IMR-90 (cell line): ENCODE measurements around the gene NUBPL. TPM values are rescaled to one million over a fixed set of nuclear protein-coding genes. Genes with fewer than 3 reads are reported as not detected.

Experiments
- ATAC-seq: fragments of 200-7000 bp; cut with Tn5 transposase; 2 replicates; pipeline ENCODE4 v1.9.1; 2020; ENCODE audit warnings: low read depth, mild to moderate bottlenecking, moderate library complexity
- BruUV-seq: library from RNA; stranded (reverse); fragments of 400-500 nt; replicated peaks from 2 replicates; lab custom pipeline; 2021; lab: Mats Ljungman, UMichigan
- CTCF ChIA-PET: fragments of 300-600 bp; formaldehyde crosslinking; extraction: SDS; loops from one replicate; lab custom pipeline; 2021; ENCODE audit warnings: antibody characterized with exemption; lab: Yijun Ruan, JAX
- POLR2A ChIA-PET: fragments of 300-600 bp; sonication (Branson Sonifier 250); formaldehyde crosslinking; loops from one replicate; lab custom pipeline; 2022; ENCODE audit warnings: antibody characterized with exemption; ENCODE audit not compliant: unreplicated experiment; lab: Charles Lee
- DNase-seq: peaks from one replicate; pipeline ENCODE4 v3.0.0; 2013
- H2AFZ ChIP-seq: replicated peaks from 2 replicates; pipeline ENCODE3; 2013; ENCODE audit warnings: low read length, mild to moderate bottlenecking; ENCODE audit not compliant: poor library complexity
- H2AK5ac ChIP-seq: 2 replicates; pipeline ENCODE4 v1.6.1; 2013; ENCODE audit warnings: low read depth, low read length, inconsistent platforms
- H2AK9ac ChIP-seq: replicated peaks from 2 replicates; pipeline ENCODE3; 2013; ENCODE audit warnings: mild to moderate bottlenecking, low read depth, low read length, moderate library complexity; ENCODE audit not compliant: poor library complexity
- H2BK120ac ChIP-seq: 2 replicates; pipeline ENCODE4 v1.6.1; 2013; ENCODE audit warnings: low read depth, low read length, inconsistent platforms
- H2BK15ac ChIP-seq: 3 replicates; pipeline ENCODE4 v1.6.1; 2013; ENCODE audit warnings: low read depth, low read length, inconsistent platforms
- H2BK20ac ChIP-seq: 2 replicates; pipeline ENCODE4 v1.6.1; 2013; ENCODE audit warnings: low read depth, mild to moderate bottlenecking, inconsistent platforms, low read length, moderate library complexity
- H2BK5ac ChIP-seq: 2 replicates; pipeline ENCODE4 v1.6.1; 2013; ENCODE audit warnings: mild to moderate bottlenecking, low read depth, low read length, inconsistent platforms; ENCODE audit not compliant: poor library complexity, severe bottlenecking
- H3K14ac ChIP-seq: replicated peaks from 2 replicates; pipeline ENCODE4 v1.6.1; 2013; ENCODE audit warnings: low read depth, low read length, inconsistent platforms
- H3K18ac ChIP-seq: 2 replicates; pipeline ENCODE4 v1.6.1; 2013; ENCODE audit warnings: low read depth, low read length, control low read depth
- H3K23ac ChIP-seq: 2 replicates; pipeline ENCODE4 v1.6.1; 2013; ENCODE audit warnings: low read depth, low read length, inconsistent platforms
- H3K27ac ChIP-seq: 2 replicates; pipeline ENCODE4 v1.5.1; 2013; ENCODE audit warnings: mild to moderate bottlenecking, control low read depth, low read length; ENCODE audit not compliant: insufficient read depth
- H3K27me3 ChIP-seq: 2 replicates; pipeline ENCODE4 v1.6.1; 2013; ENCODE audit warnings: low read length; ENCODE audit not compliant: control insufficient read depth, insufficient read depth
- H3K36me3 ChIP-seq: 2 replicates; pipeline ENCODE4 v1.6.1; 2013; ENCODE audit warnings: low read length, mixed read lengths; ENCODE audit not compliant: control insufficient read depth, insufficient read depth
- H3K4ac ChIP-seq: 2 replicates; pipeline ENCODE4 v1.6.1; 2013; ENCODE audit warnings: low read depth, low read length, inconsistent platforms
- H3K4me1 ChIP-seq: 2 replicates; pipeline ENCODE4 v1.6.1; 2013; ENCODE audit warnings: low read length, mixed read lengths; ENCODE audit not compliant: control insufficient read depth, insufficient read depth
- H3K4me2 ChIP-seq: 2 replicates; pipeline ENCODE4 v1.6.1; 2013; ENCODE audit warnings: low read depth, mild to moderate bottlenecking, control low read depth, low read length, moderate library complexity
- H3K4me3 ChIP-seq: 2 replicates; pipeline ENCODE4 v1.5.1; 2013; ENCODE audit warnings: low read depth, mild to moderate bottlenecking, control low read depth, low read length, moderate library complexity; ENCODE audit not compliant: insufficient read depth
- H3K56ac ChIP-seq: 2 replicates; pipeline ENCODE4 v1.6.1; 2013; ENCODE audit warnings: low read length, inconsistent platforms; ENCODE audit not compliant: insufficient read depth; ENCODE audit errors: extremely low read depth
- H3K79me1 ChIP-seq, 2 experiments: 2 replicates each; pipeline ENCODE4 v1.6.1; 2013; ENCODE audit warnings: low read length in 2 of 2, inconsistent platforms in 1 of 2, low read depth in 1 of 2
- H3K9ac ChIP-seq: 2 replicates; pipeline ENCODE4 v1.6.1; 2013; ENCODE audit warnings: low read depth, low read length, control low read depth
- H3K9me1 ChIP-seq: 2 replicates; pipeline ENCODE4 v1.6.1; 2013; ENCODE audit warnings: low read length, inconsistent platforms; ENCODE audit not compliant: insufficient read depth
- H3K9me3 ChIP-seq: 2 replicates; pipeline ENCODE4 v1.6.1; 2013; ENCODE audit warnings: low read length; ENCODE audit not compliant: control insufficient read depth, insufficient read depth
- H4K20me1 ChIP-seq: 2 replicates; pipeline ENCODE4 v1.6.1; 2013; ENCODE audit warnings: low read length, inconsistent platforms; ENCODE audit not compliant: insufficient read depth
- H4K5ac ChIP-seq: 2 replicates; pipeline ENCODE4 v1.6.1; 2013; ENCODE audit warnings: mild to moderate bottlenecking, low read depth, low read length, control low read depth
- H4K8ac ChIP-seq, 2 experiments: 2 replicates each; pipeline ENCODE4 v1.6.1; 2013; ENCODE audit warnings: low read depth in 2 of 2, low read length in 2 of 2, control low read depth in 1 of 2, inconsistent platforms in 1 of 2
- H4K91ac ChIP-seq: 2 replicates; pipeline ENCODE4 v1.6.1; 2013; ENCODE audit warnings: low read depth, low read length, inconsistent platforms; ENCODE audit not compliant: insufficient read depth
- BHLHE40 ChIP-seq: fragments of 150-350 bp; IDR thresholded peaks from 2 replicates; pipeline ENCODE4 v1.6.1; 2016; ENCODE audit warnings: mild to moderate bottlenecking, low read depth, low read length
- CEBPB ChIP-seq: IDR thresholded peaks from 2 replicates; pipeline ENCODE4 v1.6.1; 2012; ENCODE audit warnings: low read depth, low read length, improper control_type of control experiment
- CHD1 ChIP-seq: IDR thresholded peaks from 2 replicates; pipeline ENCODE4 v1.6.1; 2012; ENCODE audit warnings: low read depth, low read length, improper control_type of control experiment
- FOS ChIP-seq: fragments of 150-350 bp; IDR thresholded peaks from 2 replicates; pipeline ENCODE4 v1.6.1; 2016; ENCODE audit warnings: low read depth, low read length
- MAFK ChIP-seq: IDR thresholded peaks from 2 replicates; pipeline ENCODE4 v1.6.1; 2012; ENCODE audit warnings: low read depth, low read length, improper control_type of control experiment
- MAZ ChIP-seq: IDR thresholded peaks from 2 replicates; pipeline ENCODE4 v1.6.1; 2012; ENCODE audit warnings: low read depth, mild to moderate bottlenecking, low read length, improper control_type of control experiment, moderate library complexity, borderline replicate concordance
- MXI1 ChIP-seq: IDR thresholded peaks from 2 replicates; pipeline ENCODE4 v1.6.1; 2012; ENCODE audit warnings: low read depth, mild to moderate bottlenecking, low read length, moderate library complexity, borderline replicate concordance
- POLR2A ChIP-seq: IDR thresholded peaks from 2 replicates; pipeline ENCODE4 v1.6.1; 2012; ENCODE audit warnings: mild to moderate bottlenecking, low read depth, low read length
- RCOR1 ChIP-seq: IDR thresholded peaks from 2 replicates; pipeline ENCODE4 v1.6.1; 2012; ENCODE audit warnings: mild to moderate bottlenecking, low read length, improper control_type of control experiment; ENCODE audit not compliant: insufficient replicate concordance
- RFX5 ChIP-seq: IDR thresholded peaks from 2 replicates; pipeline ENCODE4 v1.8.0; 2012; ENCODE audit warnings: low read depth, mild to moderate bottlenecking, low read length, moderate library complexity
- SMC3 ChIP-seq: fragments of 150-350 bp; IDR thresholded peaks from 2 replicates; pipeline ENCODE4 v1.6.1; 2016; ENCODE audit warnings: low read depth, mild to moderate bottlenecking, antibody characterized with exemption, low read length, moderate library complexity
- WGBS, 2 experiments: methylation state at CpG; one replicate each; pipeline versions ENCODE4 v1.1.5 to v1.1.7; 2013; ENCODE audit warnings: missing lambda C conversion rate in 2 of 2; ENCODE audit not compliant: insufficient read length in 1 of 2; ENCODE audit errors: extremely low coverage in 2 of 2; 5-methylcytosine and 5-hydroxymethylcytosine counted together
- dilution Hi-C: fragments of 300-500 bp; cut with HindIII; formaldehyde crosslinking; loops from one replicate; pipeline ENCODE4 v1.14.3; 2018; ENCODE audit warnings: low sequenced_read_pairs; ENCODE audit not compliant: unreplicated experiment
- in situ Hi-C: fragments of 300-500 bp; cut with MboI; formaldehyde crosslinking; loops from 3 replicates; pipeline ENCODE4 v1.14.3; 2019; ENCODE audit warnings: low sequenced_read_pairs, inconsistent platforms, mixed read lengths
- intact Hi-C: fragments of 100-400 bp; cut with micrococcal nuclease; formaldehyde crosslinking; loops from 2 replicates; pipeline ENCODE4 v1.10.0; 2022
- polyA plus RNA-seq, 3 experiments: library from polyadenylated mRNA; depleted of rRNA; stranded (reverse); fragments of >200 nt; gene quantifications; 2 replicates each; pipeline ENCODE4 v1.2.3, GENCODE V29; 2012; ENCODE audit warnings: low replicate concordance in 1 of 3
- total RNA-seq: library from RNA; depleted of rRNA; stranded (reverse); fragments of >200 nt; gene quantifications from 2 replicates; pipeline ENCODE4 v1.2.3, GENCODE V29; 2012
- TF ChIP-seq, protein P1 (sequence below): conservative IDR thresholded peaks from 2 replicates; pipeline ENCODE4 v1.5.1; 2012; ENCODE audit warnings: mild to moderate bottlenecking, low read depth, low read length, improper control_type of control experiment
- TF ChIP-seq, protein P2 (sequence below): fragments of 150-350 bp; IDR thresholded peaks from 2 replicates; pipeline ENCODE4 v1.6.1; 2016; ENCODE audit warnings: low read depth, mild to moderate bottlenecking, low read length, moderate library complexity, borderline replicate concordance

Gene NUBPL
- total and polyA plus RNA-seq, 2 of the 4 experiments (the other 2 are of a cell fraction) = 5.4 to 11.5 TPM

GRCh38 chr14:31536201-31536960 is 24.8 kb upstream of the NUBPL start:
- TF ChIP-seq BHLHE40 (no peak), MAFK (no peak), RFX5 (no peak), RCOR1 (no peak), CEBPB (no peak), POLR2A (no peak), SMC3 (no peak), CHD1 (no peak), MXI1 (no peak), FOS (no peak), MAZ (no peak)
- TF ChIP-seq, protein P1, sequence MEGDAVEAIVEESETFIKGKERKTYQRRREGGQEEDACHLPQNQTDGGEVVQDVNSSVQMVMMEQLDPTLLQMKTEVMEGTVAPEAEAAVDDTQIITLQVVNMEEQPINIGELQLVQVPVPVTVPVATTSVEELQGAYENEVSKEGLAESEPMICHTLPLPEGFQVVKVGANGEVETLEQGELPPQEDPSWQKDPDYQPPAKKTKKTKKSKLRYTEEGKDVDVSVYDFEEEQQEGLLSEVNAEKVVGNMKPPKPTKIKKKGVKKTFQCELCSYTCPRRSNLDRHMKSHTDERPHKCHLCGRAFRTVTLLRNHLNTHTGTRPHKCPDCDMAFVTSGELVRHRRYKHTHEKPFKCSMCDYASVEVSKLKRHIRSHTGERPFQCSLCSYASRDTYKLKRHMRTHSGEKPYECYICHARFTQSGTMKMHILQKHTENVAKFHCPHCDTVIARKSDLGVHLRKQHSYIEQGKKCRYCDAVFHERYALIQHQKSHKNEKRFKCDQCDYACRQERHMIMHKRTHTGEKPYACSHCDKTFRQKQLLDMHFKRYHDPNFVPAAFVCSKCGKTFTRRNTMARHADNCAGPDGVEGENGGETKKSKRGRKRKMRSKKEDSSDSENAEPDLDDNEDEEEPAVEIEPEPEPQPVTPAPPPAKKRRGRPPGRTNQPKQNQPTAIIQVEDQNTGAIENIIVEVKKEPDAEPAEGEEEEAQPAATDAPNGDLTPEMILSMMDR = no peak
- TF ChIP-seq, protein P2, sequence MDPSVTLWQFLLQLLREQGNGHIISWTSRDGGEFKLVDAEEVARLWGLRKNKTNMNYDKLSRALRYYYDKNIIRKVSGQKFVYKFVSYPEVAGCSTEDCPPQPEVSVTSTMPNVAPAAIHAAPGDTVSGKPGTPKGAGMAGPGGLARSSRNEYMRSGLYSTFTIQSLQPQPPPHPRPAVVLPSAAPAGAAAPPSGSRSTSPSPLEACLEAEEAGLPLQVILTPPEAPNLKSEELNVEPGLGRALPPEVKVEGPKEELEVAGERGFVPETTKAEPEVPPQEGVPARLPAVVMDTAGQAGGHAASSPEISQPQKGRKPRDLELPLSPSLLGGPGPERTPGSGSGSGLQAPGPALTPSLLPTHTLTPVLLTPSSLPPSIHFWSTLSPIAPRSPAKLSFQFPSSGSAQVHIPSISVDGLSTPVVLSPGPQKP = no peak

More at GRCh38 chr14:31536201-31536960, 24.8 kb upstream of the NUBPL start:
- Histone ChIP-seq H3K9me1 (no peaks in the 10 kb centered on the region), H4K5ac (no peak overlapping the region), H2BK5ac (no peak overlapping the region), H3K9ac (no peak overlapping the region), H3K9me3 (no peaks in the 10 kb centered on the region), H3K4ac (no peak overlapping the region), H3K27me3 (peaks cover 9% of the 10 kb centered on the region), H3K23ac (no peak overlapping the region), H2BK120ac (no peak overlapping the region), H3K4me1 (no peaks in the 10 kb centered on the region), H2AK5ac (no peak overlapping the region), H3K56ac (no peak overlapping the region), H4K91ac (no peak overlapping the region), H4K20me1 (no peaks in the 10 kb centered on the region), H3K4me2 (no peak overlapping the region), H4K8ac (no peak overlapping the region), H2BK15ac (no peak overlapping the region), H2AFZ (no peak overlapping the region), H2AK9ac (no peak overlapping the region), H2BK20ac (no peak overlapping the region), H3K36me3 (no peaks in the 10 kb centered on the region), H3K4me3 (no peak overlapping the region), H3K14ac (no peak overlapping the region), H3K79me1 (no peaks in the 10 kb centered on the region), H3K18ac (no peak overlapping the region), H3K27ac (no peak overlapping the region)
- no CpG with 5 or more reads among the region's 5 CpGs for WGBS, 2 experiments
- in situ Hi-C loops = no loop called here
- ChIA-PET POLR2A (no interaction called here), CTCF (interaction anchor here (0.6 kb wide), 1 partner anchor 459 kb away, joined by 3 read pairs; no protein-coding TSS in a partner anchor)
- no TSS peak for BruUV-seq
- intact Hi-C loops = no loop called here
- DNase-seq (no peak), ATAC-seq (no peak)
- dilution Hi-C loops = no loop called here
